HG02973 (cell line): ENCODE results near the gene ZNF445.
"Not testable (repeated sequence)": the region's sequence is repeated elsewhere in the genome, so short reads cannot be mapped to it uniquely, and the experiment has no call there.

Source experiments
- ATAC-seq: cut with Tn5 transposase; IDR thresholded peaks from one replicate; pipeline ENCODE4 v1.9.1; 2021; ENCODE audit warnings: moderate library complexity; ENCODE audit not compliant: unreplicated experiment

ZNF445 gene

DNA sequence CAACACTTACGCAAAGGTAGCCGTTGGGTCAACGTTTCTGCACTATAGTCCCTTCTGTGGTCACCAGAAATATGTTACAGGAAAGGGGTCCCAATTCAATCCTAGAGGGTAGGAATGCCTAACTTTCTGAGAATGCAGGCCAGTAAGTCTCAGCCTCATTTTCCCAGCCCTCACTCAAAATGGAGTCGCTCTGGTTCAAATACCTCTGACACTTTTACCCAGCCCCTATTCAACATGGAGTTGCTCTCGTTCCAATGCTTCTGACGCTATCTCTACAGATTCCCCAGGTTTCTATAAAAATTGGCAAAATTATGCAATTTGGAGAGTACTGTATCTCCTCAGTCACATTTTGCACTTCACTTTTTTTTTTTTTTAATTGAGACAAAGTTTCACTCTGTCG is 39.7 kb downstream of the ZNF445 start:
- ATAC-seq = no peak

DNA sequence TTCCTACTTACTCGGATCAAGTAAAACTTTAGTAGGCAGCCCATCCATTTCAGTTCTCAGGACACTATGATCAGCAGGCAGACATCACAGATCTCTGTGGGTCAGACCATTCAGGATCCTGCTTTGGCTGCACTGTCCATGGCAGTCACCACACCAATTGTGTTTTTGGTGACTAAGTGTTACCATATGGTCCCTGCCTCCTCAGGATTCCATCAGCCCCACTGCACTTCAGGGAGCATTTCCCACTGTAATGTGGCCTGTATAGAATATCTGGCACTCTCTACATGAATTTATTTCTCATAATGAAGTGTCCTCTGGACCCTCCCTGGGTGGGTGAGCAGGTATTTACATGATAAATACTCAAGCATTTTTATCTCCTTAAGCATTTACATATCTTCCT is 41.3 kb downstream of the ZNF445 start:
- ATAC-seq = no peak

DNA sequence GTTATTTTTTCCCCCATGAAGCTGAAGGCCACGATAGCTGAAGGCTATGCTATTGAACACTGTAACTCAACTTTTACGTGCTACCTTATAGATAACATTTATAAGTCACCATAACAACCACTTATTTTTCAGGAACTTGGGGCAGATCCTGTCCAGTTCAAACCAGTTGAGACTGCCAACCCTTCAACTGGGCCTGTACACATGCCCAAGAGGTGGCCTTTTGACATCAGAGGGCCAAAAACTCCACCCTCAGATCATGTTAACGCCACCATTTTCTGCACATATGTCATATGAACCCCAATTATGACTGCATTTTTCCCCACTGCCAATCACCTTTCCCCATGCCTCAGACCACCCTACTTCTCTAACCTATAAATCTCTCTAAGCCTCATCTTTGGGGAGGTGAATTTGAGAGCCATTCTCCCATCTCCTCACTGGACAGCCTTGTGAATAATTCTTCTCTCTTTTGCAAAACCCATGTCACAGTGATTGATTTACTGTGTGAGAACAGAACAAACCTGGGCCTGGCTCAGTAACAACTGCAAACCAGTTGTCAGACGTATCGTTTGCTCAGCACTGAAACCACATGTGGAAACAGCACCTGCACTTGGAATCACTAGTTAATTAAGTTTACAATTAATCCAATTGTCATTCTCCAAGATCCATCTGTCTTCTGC is 42.5 kb downstream of the ZNF445 start:
- no peak for ATAC-seq

DNA sequence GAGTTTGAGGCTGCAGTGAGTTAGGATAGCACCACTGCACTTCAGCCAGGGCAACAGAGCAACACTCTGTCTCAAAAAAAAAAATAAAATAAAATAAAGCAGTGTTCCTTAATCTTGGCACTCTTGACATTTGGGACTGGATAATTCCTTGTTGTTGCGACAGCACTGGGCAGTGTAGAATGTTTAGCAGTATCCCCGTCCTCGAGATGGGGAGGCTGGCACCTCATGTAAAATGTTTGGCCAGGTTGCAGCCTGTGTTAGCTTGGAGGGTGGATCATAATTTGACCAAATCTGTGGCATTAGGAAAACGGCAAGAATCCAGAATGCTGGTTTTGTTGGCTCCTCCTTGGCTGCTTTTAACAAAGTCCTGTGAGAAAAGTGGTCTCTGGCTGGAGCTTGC is 47.0 kb downstream of the ZNF445 start:
- no peak for ATAC-seq

DNA sequence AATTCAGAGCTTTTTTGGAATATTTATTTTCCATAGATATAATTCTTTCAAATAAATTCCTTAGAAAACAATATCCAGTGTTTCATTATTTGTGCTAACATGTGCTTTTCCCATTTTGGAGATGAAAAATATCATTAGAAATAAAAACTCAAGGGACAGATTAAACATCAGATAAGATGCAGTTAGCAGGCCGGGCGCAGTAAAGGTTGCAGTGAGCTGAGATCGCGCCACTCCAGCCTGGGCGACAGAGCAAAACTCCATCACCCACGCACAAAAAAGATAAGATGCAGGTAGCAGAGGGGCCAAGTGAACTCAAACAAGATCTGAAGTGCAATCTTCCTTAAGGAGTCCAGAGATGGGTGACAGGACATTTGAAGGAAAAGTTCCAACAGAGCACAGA is 48.0 kb downstream of the ZNF445 start:
- no peak for ATAC-seq

DNA sequence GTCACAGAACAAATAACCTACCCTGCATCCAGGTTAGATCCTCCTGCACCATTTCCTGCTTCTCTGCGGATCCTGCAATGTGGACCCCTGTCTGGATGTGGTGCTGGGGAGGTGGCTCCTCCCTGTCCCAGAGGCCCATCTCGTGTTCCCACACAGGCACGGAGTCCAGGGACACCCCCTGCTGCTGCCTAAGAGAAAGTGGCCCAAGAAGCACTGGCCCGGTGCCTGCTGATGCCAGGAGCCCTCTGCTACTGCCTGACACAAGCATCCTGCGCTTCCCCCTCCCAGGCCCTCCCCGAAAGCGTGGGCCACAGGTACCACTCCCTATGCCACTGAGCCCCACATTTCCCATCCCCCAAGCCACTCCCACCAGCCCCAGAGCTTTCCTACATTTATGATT is 48.6 kb downstream of the ZNF445 start:
- no peak for ATAC-seq

DNA sequence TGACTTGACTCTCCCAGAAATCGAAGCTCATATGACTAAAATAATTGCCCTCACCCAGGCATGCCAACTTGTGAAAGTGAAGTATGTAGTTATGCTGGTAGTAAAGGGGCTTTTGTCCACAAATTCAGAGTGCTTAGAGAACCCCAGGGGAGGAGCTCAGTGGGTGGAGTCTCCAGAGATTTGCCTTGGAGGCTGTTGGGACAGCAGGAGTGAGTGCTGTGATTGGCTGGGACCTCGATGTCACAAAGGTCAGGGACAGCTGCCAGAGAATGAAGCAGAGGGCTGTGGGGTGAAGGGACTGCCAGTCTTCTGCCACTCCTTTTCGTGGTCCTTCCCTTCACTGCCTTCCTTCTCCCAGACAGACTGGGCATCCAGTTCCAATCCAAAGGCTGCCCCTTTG is 49.8 kb downstream of the ZNF445 start:
- ATAC-seq = no peak

DNA sequence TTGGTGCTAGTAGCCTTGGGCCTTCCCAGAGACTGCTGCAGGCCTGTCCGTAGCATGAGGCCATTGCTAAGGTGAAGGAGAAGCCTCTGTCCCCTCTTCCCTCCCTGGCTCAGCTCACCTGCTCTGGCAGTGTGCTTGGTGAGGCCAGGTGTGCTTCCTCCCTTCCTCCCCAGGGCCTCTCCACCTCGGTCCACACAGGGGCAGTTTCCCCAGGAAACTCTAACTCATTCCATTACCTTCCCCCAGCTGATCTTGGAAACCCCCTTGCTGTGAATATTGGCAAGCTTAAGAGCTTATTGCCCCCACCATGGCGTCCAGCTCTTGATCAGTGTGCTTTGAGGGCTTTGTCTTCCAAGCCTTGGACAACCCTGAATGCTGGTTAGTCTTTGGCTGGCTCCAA is 52.7 kb downstream of the ZNF445 start:
- ATAC-seq = no peak

DNA sequence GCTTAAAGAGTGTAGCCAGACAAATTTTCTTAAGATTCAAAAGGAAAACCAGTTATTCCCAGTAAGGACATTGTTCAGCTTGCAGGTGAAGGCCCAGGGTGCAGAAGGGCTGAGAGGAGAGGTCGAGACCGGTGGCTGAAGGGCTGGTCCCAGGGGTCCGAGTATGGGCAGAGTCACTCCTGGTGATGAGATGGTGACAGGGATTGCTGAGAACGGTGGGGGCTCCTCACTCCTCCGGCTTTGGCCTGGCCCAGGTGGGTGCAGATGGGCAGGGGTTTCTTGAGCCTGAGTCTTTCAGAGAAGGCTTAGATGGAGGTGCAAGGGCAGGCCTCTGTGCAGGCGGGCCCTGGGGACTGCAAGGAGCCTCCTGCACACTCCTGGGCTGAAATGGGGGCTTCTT is 56.2 kb downstream of the ZNF445 start:
- ATAC-seq = no peak

DNA sequence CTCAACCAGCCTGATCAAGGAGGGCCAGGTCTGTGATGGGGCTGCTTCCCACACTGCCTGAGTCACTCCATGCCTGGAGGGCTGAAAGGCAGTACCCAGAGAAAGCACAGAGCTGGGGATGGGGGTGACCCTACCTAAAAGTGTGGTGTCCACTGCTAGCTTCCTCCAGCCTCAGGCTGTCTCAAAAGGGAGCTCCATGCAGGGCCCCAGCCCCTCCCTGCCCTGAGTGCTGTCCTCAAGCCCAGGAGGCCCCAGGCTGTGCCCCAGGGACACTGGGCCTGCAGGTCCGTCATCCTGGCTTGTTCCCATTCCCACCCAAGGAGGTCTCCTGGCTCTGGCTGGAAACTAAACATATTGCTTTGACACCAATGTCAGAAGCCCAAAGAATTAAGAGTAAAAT is 56.8 kb downstream of the ZNF445 start:
- ATAC-seq = no peak

DNA sequence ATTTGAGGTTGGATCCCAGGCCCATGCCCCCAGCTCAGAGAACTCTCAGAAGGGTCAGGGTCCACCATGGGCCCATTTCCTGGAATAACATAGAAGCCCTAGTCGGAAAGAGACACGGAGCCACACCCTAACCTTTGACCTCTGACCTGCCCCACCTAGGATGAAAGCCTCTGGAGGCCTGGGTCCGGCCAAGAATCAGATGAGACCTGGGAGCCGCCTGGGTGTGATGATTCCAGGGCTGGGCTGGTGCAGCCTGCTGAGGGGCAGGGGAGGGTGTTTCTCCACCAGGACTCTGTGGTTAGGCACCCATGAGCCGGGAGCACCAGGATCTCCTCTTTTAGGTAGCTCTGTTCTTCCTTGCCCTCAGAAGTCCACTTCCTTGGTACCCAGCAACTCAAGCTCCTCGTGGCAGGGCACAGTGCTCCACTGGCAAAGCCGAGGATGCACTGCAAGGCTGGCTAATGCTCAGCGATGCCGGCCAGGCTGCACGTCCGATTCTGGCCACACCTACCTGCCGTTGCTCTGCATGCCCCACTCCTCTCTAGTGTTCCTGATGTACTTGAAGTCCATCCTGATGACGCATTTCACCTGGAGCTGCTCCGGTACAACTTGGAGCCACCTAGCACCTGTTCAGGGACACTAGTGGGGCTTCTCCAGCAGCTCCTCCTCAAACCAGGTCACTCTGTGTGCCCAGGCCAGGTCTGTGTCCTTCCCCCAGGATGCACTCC is 57.4 kb downstream of the ZNF445 start:
- ATAC-seq = no peak

DNA sequence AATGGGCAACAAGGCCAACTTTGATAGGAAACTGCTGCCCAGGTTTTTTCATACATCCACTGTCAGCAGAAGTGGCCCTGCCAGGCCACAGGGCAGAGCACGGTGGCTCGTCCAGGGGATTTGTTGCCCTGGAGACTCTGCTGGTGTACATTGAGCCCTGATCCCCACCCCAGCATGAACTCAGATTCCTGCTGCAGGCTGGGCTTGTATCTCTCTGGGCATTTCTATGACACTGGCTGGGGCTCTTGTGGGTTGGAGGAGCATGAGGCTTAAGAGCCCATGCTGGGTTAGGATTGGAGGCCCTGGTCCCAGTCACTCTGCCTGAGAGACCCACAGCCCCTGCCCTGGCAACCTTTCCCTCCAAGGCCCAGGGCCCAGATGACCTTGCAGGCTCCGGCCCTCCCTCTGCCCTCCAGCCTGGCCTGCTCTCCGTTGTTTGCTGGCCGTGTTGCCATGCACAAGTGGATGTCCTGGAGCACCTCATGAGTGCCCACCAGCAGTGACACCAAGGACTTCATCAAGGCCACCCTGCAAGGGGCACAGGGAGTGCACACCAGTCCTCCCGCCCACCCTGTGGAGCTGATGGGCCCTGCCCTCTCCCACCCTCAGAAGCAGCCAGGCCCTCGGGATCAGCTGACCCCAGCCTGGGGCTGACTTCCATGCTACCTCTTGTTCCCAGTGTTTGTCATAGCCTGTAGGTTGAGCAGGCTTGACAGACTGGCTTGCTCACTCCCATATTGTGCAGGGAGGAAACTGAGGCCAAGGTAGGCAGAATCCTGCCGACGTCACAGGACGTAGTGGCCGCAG is 58.2 kb downstream of the ZNF445 start:
- no peak for ATAC-seq

DNA sequence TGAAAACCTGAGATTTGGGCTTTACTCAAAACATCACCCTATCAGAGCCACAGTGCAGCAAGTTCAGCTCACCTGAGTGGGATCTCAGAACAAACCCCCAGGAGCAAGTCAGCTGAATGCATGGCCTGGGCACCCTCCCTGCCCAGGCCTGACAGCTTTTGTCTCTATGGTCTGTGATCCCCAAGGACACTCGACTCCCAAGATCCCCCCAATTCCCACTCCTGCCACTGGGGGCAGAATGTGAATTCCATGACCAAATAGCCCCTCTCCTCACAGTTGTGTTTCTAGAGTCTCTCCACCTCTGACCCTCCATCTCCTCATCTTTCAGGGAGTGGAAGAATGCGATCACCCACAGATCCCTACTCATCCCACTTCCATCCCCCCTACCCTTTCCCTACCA is 58.9 kb downstream of the ZNF445 start:
- ATAC-seq = no peak

DNA sequence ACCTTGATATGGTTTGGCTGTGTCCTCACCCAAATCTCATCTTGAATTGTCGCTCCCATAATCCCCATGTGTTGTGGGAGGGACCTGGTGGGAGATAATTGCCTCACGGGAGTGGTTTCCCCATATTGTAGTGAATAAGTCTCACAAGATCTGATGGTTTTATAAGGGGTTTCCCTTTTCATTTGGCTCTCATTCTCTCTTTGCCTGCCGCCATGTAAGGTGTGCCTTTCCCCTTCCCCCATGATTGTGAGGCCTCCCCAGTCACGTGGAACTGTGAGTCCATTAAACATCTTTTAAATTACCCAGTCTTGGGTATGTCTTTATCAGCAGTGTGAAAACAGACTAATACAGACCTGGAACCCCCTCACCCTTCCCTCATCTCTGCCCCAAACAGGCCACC is 59.4 kb downstream of the ZNF445 start:
- ATAC-seq = not testable (repeated sequence)

DNA sequence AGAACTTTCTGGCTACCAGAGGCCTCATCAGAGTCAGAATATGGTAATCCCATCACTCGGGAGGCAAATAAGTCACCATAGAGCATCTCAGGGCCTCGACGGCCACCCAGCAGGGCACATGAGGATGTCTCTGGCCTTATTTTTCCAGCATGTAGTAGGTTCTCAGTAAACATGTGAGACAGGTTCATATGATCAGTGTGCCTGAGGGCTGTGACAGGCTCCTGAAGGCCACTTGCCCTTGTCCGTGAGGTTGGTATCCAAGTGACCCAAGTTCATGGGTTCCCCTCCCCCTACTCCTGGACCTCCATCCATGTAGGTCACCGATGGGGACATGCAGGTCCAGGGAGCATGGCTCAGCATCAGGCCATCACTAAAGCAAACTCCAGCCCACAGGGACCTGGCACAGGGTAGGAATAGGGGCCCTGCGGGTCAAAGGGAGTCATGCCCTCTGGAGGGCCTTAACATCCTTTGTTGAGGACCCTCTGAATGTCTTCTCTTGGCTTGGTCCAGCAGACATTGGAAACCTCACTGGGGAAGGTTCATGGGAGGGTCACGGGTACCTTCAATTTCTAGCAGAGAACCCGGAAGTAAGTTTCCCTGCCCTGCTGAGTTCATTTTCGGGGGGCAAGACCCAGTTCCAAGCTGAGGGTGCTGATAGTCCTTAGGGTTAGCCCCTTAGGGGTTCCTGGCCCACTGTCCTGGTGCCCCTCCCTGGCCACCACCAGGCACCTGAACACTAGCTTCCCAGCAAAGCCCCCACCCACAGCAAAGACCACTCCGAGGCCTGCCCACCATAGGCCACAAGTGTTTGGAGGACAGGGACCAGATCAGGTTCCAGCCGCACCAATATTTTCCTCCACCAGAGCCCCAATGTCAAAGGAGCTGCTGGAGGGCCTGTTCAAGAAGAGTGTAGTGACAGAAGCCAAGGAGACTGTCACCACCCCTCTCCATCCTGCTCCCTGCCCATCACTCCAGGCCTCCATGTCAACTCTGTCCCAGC is 61.1 kb downstream of the ZNF445 start:
- no peak for ATAC-seq

DNA sequence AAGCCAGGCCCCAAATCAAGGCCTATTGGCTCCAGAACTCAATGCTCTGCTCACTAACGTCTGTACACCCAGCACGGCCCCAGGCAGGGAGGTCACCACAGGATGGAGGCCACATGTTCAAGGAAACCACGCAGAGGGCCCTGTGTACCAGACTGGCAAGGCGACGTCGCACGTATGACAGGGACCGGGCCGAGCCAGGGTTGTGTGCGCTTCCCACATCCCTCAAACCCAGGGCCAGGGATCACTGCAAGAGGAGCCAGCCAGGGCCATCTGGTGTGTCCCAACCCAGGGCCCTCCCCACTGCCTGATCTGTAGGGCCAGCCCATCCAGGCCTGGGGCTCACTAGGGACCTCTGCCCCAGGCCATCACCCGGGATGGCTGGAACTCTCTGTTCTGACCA is 62.0 kb downstream of the ZNF445 start:
- no peak for ATAC-seq

DNA sequence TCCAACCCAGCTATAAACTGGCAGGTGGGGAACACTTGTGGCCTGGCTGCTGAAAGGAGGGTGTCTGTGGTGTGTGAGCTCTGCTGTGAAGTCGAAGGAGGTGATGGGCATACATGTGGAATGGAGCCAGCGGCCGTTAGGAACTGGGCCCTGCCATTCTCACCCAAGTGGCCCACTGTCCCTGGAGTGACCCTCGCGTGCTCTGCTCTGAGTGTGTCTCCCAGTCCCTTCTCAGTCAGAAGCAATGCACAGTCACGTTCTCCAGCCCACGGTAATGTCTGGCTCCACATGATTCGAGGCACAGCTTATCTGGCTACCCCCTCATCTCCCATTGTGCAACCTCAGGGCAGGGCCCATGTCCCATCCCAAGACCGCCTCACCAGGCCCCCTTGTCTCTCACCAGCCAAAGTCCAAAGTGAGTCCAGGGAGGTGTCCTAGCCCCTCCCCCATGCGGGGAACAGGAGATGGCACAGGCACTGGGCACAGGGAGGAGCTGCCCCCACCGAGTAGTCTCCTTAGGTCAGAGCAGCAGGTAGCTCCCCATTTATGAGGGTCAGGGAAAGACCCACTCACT is 62.9 kb downstream of the ZNF445 start:
- ATAC-seq = no peak

DNA sequence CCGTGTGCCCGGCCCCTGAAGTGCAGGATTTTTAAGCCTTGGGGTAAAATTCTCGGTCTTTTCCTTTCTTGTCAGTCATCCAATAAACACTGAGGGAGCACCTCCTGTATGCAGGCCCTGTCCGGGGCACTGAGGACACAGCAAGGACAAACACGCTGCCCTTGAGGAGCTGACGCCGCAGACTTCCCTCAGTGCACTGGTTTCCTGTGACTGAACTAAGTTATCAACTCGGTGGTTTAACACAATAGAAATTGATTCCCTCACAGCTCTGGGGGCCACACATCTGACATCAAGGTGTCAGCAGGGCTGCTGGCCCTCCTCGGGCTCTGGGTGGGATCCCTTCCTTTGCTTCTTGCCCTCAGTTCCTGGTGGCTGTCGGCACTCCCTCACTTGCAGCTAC is 65.1 kb downstream of the ZNF445 start:
- no peak for ATAC-seq

DNA sequence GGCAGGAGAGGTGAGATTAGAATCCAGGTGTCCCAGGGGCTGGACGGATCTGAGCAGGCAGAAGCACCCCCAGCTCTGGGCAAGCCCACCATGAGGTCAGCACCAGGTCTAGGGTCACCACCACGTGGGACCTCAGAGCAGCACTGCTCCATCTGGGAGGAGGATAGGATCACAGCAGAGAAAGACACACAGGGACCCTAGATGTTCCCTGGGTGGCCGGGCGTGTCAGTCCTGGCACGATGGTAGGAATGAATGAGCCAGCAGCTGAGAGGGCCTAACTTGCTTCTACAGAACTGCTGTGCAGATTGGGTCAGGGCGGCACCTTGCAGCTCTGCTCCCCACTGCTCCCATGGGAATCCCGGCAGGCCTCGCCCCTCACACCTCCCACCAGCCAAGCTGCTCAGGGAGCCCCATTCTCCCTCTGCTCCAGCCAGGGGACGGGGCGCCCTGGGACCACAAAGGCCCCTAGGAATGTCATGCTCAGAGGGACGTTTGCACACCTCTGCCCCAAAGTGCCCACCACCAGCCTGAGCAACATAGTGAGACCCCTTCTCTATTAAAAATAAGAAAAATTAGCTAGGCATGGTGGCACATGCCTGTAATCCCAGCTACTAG is 66.3 kb downstream of the ZNF445 start:
- no peak for ATAC-seq
